Neural cell (in vitro differentiated cells): ENCODE measurements around the gene SP140.

Experiments
- CTCF ChIP-seq: fragments of 450-650 bp; IDR thresholded peaks from 2 replicates; pipeline ENCODE4 v1.5.1; 2014; ENCODE audit warnings: antibody characterized with exemption, mild to moderate bottlenecking, moderate library complexity; ENCODE audit not compliant: poor library complexity, severe bottlenecking
- EP300 ChIP-seq: fragments of 450-650 bp; conservative IDR thresholded peaks from 2 replicates; pipeline ENCODE4 v1.6.1; 2014; ENCODE audit warnings: antibody characterized with exemption, mild to moderate bottlenecking, moderate library complexity; ENCODE audit not compliant: poor library complexity, severe bottlenecking
- EZH2 ChIP-seq: fragments of 200-600, 300-800 bp; shearing (Covaris generic), sonication (generic); IDR thresholded peaks from 2 replicates; pipeline ENCODE4 v1.6.1; 2014; ENCODE audit warnings: antibody characterized with exemption, low read length, borderline replicate concordance, mild to moderate bottlenecking; ENCODE audit not compliant: insufficient read depth, poor library complexity, severe bottlenecking
- MXI1 ChIP-seq: fragments of 450-650 bp; conservative IDR thresholded peaks from 2 replicates; pipeline ENCODE4 v1.6.1; 2014; ENCODE audit warnings: antibody characterized with exemption, mild to moderate bottlenecking; ENCODE audit not compliant: poor library complexity, severe bottlenecking
- POLR2AphosphoS5 ChIP-seq: IDR thresholded peaks from 2 replicates; pipeline ENCODE4 v1.6.1; 2012
- SMC3 ChIP-seq: fragments of 450-650 bp; conservative IDR thresholded peaks from 2 replicates; pipeline ENCODE4 v1.6.1; 2014; ENCODE audit warnings: antibody characterized with exemption, mild to moderate bottlenecking, moderate library complexity; ENCODE audit not compliant: poor library complexity
- TAF1 ChIP-seq: IDR thresholded peaks from 2 replicates; pipeline ENCODE4 v1.6.1; 2012; ENCODE audit warnings: low read depth

- TF ChIP-seq POLR2AphosphoS5 (no peak), CTCF (no peak), EZH2 (no peak), TAF1 (no peak), MXI1 (no peak), EP300 (no peak), SMC3 (no peak)
Observed at GRCh38 chr2:230356084-230356483, 130.5 kb downstream of the SP140 start.
